OCI-LY7 (cell line): Measurements from ENCODE around the gene MROH2A.

Experiments used
- EZH2phosphoT487 ChIP-seq: fragments of 200-600 bp; sonication (generic); IDR thresholded peaks from 2 replicates; pipeline ENCODE4 v1.6.1; 2018; ENCODE audit warnings: low read depth, borderline replicate concordance, mild to moderate bottlenecking, mixed run types, antibody characterized with exemption, low read length, moderate library complexity, mixed read lengths
- TF ChIP-seq, protein P1 (sequence below): fragments of 200-600 bp; sonication (generic); conservative IDR thresholded peaks from 2 replicates; pipeline ENCODE4 v1.5.1; 2014; ENCODE audit warnings: mild to moderate bottlenecking, antibody characterized with exemption, low read length, moderate library complexity, mixed read lengths

- TF ChIP-seq, protein P1, sequence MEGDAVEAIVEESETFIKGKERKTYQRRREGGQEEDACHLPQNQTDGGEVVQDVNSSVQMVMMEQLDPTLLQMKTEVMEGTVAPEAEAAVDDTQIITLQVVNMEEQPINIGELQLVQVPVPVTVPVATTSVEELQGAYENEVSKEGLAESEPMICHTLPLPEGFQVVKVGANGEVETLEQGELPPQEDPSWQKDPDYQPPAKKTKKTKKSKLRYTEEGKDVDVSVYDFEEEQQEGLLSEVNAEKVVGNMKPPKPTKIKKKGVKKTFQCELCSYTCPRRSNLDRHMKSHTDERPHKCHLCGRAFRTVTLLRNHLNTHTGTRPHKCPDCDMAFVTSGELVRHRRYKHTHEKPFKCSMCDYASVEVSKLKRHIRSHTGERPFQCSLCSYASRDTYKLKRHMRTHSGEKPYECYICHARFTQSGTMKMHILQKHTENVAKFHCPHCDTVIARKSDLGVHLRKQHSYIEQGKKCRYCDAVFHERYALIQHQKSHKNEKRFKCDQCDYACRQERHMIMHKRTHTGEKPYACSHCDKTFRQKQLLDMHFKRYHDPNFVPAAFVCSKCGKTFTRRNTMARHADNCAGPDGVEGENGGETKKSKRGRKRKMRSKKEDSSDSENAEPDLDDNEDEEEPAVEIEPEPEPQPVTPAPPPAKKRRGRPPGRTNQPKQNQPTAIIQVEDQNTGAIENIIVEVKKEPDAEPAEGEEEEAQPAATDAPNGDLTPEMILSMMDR = no peak
- no peak for TF ChIP-seq EZH2phosphoT487
Measured at GRCh38 chr2:233836359-233836758, 58.2 kb downstream of the MROH2A start.
